HFF-Myc (cell line): ENCODE results near the gene LTB4R2.

Experiments used
- DNase-seq: peaks from one replicate; pipeline ENCODE4 v3.0.0-alpha.2; 2011; ENCODE audit warnings: low read depth; ENCODE audit errors: extremely low read depth
- H3K4me3 ChIP-seq: replicated peaks from 2 replicates; pipeline ENCODE4 v1.5.1; 2011; ENCODE audit warnings: low read depth, mild to moderate bottlenecking, control low read depth, low read length
- TF ChIP-seq, protein P1 (sequence below): IDR thresholded peaks from 2 replicates; pipeline ENCODE4 v1.5.1; 2012; ENCODE audit warnings: mild to moderate bottlenecking, low read depth, low read length, control low read depth; ENCODE audit errors: missing control alignments

Gene LTB4R2

DNA sequence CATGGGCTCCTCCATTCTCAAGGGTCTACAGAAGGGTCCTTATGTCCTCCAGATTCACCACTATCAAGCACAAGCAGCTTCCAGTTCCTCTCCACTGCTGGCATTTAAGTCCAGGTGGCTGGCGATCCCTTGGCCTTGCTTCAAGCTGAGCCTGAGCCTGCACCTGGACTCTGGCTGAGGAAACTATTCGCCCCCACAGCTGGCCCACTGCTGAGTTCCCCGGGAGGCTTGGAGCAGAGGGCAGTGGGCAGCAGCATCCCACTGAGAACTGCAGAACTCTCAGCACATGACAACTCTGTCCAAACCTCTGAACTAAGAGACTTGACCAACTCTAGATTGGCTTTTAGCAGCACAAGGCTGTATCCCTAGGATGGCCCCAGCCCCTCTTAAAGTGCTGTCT lies 27.2 kb upstream of the LTB4R2 start:
- H3K4me3 ChIP-seq: no peak overlapping the region
- TF ChIP-seq, protein P1, sequence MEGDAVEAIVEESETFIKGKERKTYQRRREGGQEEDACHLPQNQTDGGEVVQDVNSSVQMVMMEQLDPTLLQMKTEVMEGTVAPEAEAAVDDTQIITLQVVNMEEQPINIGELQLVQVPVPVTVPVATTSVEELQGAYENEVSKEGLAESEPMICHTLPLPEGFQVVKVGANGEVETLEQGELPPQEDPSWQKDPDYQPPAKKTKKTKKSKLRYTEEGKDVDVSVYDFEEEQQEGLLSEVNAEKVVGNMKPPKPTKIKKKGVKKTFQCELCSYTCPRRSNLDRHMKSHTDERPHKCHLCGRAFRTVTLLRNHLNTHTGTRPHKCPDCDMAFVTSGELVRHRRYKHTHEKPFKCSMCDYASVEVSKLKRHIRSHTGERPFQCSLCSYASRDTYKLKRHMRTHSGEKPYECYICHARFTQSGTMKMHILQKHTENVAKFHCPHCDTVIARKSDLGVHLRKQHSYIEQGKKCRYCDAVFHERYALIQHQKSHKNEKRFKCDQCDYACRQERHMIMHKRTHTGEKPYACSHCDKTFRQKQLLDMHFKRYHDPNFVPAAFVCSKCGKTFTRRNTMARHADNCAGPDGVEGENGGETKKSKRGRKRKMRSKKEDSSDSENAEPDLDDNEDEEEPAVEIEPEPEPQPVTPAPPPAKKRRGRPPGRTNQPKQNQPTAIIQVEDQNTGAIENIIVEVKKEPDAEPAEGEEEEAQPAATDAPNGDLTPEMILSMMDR: no peak
- no peak for DNase-seq

GRCh38 chr14:24283796-24284460 lies 26.0 kb upstream of the LTB4R2 start:
- TF ChIP-seq, protein P1: no peak
- no peak overlapping the region for H3K4me3 ChIP-seq
- no peak for DNase-seq

DNA sequence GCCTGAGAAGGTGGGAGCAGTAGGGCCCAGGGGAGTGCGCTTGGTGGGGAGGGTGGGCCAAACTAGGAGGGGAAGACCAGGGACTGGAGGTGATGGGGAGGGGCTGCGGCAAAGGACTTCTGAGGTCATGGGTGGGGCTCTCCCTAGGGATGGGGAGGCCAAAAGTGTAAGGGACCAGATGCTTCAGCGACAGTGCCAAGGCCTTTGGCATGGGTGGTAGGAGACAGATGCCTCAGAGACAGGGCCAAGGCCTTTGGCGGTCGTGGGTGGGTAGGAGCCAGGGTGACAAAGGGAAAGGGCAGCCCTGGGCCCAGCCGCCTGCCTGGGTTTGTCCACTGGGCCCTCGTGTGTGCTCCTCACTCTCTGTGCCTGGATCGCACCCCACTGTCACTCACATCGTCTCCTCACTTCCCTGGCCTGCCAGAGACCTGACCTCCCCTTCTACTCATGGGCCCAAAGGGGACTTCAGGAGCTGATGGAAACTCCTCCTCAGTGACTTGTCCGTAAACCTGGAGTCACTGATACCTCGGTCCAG lies 25.4 kb upstream of the LTB4R2 start:
- TF ChIP-seq, protein P1: no peak
- no peak overlapping the region for H3K4me3 ChIP-seq
- DNase-seq: no peak

DNA sequence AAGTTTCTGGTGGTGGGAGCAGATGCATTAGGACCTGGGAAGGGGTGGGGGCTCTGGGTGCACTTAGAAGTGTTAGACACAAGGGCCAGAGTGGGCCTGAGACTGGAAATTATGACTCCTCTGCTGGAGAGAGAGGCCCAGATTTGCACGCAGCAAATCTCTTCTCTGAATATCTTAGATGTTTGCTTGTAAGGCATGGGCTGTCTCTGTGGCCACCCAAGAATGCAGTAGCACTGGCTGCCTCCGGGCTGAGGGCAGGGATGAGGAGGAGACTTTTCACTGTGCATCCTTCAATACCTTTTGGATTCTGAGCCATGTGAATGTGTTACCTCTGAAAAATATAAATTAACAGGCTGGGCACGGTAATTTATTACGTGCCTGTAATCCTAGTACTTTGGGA lies 24.6 kb upstream of the LTB4R2 start:
- no peak for DNase-seq
- TF ChIP-seq, protein P1: no peak

GRCh38 chr14:24286996-24287395 lies 22.9 kb upstream of the LTB4R2 start:
- no peak overlapping the region for H3K4me3 ChIP-seq
- DNase-seq: no peak
- TF ChIP-seq, protein P1: no peak

More for the DNA sequence above, 24.6 kb upstream of the LTB4R2 start:
- no peak overlapping the region for H3K4me3 ChIP-seq

DNA sequence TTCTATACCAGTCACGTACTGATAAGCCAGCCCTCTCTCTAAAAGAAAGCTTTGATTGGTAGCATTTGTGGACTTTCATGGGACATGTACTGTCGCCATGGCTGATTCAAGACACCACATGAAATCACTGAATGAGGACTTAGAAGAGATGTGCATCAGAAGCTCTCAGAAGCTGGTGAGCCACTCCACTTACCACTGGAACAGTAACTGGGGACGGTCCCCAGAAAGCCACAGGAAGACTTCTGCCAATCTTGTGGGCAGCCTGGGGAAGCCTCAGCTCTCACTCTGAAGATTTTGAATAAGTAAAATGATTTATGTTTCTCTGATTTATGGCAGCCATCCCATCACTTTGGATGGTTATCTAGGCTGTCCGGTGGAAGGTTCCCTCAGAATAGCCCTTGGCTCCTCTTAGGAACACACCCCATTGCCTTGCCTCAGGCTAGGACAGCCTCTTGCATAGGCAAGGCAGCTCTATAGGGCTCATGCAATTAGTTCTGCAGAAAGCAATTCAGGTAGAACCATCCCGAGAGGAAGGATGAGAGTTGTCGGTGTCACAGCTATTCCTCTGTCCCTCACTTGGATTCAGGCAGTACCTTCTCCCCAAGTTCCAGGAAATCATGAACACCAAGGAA lies 20.2 kb upstream of the LTB4R2 start:
- H3K4me3 ChIP-seq: no peak overlapping the region
- DNase-seq: no peak
- TF ChIP-seq, protein P1: no peak
